ENCODE results near the gene ADPRHL1.
A peak's percentile ranks its signal among the peaks of the same experiment; 100 is the strongest.
"Not testable (repeated sequence)": the region's sequence is repeated elsewhere in the genome, so short reads cannot be mapped to it uniquely, and the experiment has no call there.

The ADPRHL1 gene

DNA sequence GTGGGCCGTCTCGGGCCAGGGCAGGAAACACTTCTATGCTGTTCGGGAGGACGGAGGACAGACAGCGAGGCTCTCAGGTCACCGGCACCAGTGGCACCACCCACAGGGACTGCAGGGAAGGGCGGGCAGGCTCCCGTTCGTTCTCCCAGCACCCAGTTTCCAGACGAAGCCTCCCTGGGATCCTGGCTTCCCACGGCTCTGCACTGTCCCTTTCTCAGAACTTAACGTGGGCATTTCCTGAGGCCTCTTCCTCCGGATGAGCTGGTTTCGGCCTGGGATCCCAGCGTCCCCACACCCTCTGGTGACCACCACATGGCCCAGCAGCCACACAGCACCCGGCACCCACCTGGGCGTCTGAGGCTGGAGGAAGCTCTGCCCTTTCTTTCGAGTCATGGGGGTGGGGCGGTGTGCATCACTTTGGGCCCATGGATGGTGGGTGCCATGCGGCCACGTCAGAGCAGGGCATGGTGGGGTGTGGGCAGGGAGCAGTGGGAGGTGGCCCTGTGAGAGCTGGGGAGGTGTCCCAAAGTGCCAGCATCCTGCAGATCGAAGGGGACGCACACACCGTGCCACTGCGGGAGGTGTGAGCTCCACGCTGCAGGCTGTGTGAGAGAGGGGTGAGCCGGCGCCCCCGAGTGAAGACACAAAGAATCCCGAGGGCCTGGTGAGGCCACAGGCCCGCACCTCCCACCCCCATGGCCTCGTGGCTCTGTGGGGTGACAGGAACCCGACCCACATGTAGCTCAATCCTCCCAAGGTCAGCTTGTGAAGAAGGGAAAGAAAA, 50.6 kb downstream of the ADPRHL1 start:
- no peak for DNase-seq (ENCODE audit: low spot score)

GRCh38 chr13:113401452-113402415, 51.6 kb downstream of the ADPRHL1 start:
- DNase-seq (ENCODE audit: low spot score), result no peak

GRCh38 chr13:113400621-113401451, 52.5 kb downstream of the ADPRHL1 start:
- DNase-seq (ENCODE audit: low spot score), result no peak

DNA sequence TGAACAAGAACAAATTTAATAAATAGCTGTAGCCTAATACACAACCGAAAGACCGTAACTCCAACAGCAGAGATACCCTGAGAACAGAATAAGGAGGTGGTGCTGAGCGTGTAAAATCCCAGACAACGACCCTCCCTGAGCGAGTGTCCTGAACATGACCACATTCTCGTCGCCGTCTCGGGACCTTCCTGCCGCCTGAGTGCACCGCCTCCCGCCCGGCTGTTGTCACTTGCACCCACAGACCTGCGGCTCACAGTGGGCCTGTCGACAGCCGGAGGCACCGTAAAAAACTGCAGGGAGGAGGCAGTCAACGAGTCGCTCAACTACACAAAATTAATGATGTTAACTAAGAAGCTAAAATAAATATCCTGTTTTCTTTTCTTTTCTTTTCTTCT, 53.5 kb downstream of the ADPRHL1 start:
- DNase-seq (ENCODE audit: low spot score), result no peak

GRCh38 chr13:113398963-113399754, 54.1 kb downstream of the ADPRHL1 start:
- DNase-seq (ENCODE audit: low spot score), result no peak

DNA sequence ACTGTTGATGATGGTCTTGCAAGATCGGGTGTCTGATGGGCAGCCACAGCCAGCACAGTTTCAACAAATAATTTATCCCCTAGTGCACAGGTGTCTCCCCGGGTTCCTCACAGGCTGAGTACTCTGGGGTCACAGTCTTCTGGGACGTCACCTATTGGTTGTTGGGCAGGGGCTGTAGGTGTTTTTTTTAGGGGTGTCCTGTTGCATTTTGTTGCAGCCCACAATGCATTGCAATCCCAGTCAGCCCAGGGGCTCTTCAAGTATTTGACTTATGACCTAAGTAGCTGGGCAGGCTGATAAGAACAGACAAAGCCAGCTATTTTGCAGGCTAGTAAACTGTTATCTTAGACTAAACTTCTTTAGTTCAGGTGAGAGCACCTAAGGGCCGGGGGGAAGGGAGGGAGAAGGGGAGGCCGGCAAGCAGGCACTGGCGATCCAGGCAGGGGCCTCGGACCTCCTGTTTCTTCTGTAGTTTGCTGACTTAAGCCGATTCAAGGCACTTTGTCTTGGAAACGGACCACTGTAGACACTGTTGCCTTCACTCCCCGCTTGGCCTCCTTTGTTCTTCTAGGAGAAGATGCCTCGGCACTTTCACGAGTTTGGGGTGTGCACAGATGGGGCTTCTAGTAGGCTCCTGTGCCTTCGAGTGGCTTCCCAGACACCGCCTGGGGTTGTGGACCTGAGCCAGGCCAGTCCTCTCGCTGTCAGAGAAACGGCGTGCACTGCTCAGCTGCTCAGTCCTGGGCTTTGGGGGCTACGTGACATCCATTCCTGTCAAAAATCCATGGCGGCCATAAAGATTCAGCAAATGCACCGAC, 55.5 kb downstream of the ADPRHL1 start:
- DNase-seq (ENCODE audit: low spot score), result no peak

- DNase-seq (ENCODE audit: low spot score), result no peak
Measured at GRCh38 chr13:113394339-113394640, 59.0 kb downstream of the ADPRHL1 start.

DNA sequence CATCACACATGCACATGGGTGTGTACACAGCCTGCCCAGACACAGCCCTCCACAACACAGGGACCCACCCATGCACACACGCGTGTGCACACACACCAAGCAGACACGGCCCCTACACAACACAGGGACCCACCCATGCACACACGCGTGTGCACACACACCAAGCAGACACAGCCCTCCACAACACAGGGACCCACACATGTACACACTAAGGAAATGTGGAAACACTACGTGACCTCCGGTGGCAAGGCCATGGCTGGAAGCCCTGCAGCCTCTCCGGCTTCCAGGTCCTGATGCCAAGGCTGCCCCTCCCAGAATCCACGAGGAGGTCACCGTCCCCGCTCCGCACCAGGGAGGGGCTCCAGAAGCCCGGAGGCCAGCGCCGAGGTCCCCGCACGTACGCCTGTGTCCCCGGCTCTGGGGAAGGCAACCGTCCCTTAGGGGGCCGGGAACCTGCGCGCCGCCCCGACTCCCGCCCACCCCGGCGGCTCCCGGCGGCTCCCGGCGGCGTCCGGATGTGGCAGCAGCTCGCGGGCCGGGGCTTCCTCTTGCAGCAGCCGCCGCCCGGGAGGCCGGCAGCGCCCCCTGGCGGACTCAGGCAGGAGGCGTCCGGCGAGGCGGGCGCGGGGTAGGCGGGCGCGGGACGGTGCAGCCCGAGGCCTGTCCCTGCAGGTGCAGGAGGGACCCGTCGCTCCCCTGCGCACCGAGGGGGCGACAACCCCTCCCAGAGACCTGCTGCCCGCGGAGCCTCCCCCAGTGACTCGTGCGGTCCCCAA, 59.5 kb downstream of the ADPRHL1 start:
- peak; percentile 97 for DNase-seq (ENCODE audit: low spot score)

DNA sequence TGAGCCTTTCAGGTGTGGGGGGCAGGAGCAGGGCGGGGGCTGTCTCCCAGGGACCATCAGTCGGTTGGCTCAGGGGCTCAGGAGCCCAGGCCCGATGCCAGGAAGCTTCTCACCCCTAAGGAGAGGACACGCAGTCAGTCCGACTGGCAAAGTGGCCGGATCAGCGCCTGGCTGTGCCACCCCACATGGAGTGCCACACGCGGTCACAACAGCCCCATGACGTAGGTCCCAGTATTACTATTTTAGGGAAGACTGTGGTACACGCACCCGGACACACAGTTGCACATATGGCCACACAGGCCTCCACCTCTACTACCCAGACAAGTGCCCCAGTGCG, 60.1 kb downstream of the ADPRHL1 start:
- DNase-seq (ENCODE audit: low spot score), result no peak

GRCh38 chr13:113390874-113391497, 62.3 kb downstream of the ADPRHL1 start:
- no peak for DNase-seq (ENCODE audit: low spot score)

GRCh38 chr13:113389586-113389985, 63.7 kb downstream of the ADPRHL1 start:
- DNase-seq (ENCODE audit: low spot score), result not testable (repeated sequence)

GRCh38 chr13:113387396-113387795, 65.9 kb downstream of the ADPRHL1 start:
- no peak for DNase-seq (ENCODE audit: low spot score)

- no peak for DNase-seq (ENCODE audit: low spot score)
Measured at GRCh38 chr13:113383089-113383488, 70.2 kb downstream of the ADPRHL1 start.

GRCh38 chr13:113382542-113382941, 70.7 kb downstream of the ADPRHL1 start:
- DNase-seq (ENCODE audit: low spot score), result not testable (repeated sequence)

DNA sequence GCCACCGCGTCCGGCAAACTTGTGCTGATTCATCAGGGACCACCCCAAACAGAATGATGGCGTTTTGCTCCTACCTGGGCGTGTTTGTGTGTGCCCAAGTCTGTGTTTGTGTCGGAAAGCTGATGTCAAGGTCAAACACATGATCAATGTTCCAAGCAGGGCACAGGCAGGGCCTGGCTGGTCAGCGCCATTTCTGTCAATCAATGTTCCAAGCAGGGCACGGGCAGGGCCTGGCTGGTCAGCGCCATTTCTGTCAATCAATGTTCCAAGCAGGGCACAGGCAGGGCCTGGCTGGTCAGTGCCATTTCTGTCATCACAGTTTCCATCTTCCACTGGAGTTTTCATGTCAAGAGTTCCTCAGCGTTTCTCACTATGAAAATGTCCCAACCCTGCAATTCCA, 74.5 kb downstream of the ADPRHL1 start:
- no peak for DNase-seq (ENCODE audit: low spot score)

GRCh38 chr13:113374511-113375175, 78.6 kb downstream of the ADPRHL1 start:
- no peak for DNase-seq (ENCODE audit: low spot score)

- no peak for DNase-seq (ENCODE audit: low spot score)
Measured at GRCh38 chr13:113373811-113374485, 79.3 kb downstream of the ADPRHL1 start.

DNA sequence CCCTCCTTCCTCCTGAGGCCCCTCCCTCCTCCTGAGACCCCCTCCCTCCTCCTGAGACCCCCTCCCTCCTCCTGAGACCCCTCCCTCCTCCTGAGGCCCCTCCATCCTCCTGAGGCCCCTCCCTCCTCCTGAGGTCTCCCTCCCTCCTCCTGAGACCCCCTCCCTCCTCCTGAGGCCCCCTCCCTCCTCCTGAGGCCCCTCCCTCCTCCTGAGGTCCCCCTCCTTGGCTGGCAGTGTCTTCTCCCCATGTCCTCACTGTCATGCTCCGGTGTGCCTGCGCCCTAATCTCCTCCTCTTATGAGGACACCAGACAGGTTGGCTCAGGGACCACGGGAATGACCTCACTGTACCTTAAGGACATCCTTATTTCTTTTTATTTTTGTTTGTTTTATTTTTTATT, 81.6 kb downstream of the ADPRHL1 start:
- DNase-seq (ENCODE audit: low spot score), result not testable (repeated sequence)

Measured in GM03348 (cell line).